HEK293 (cell line): ENCODE data around the gene WDR18.

ENCODE experiments used
- CTCF ChIA-PET: fragments of 350-600 bp; formaldehyde crosslinking; extraction: SDS; loops from one replicate; lab custom pipeline; 2021; ENCODE audit warnings: antibody characterized with exemption; lab: Yijun Ruan, JAX
- POLR2A ChIA-PET: fragments of 300-600 bp; formaldehyde crosslinking; extraction: SDS; loops from one replicate; lab custom pipeline; 2020; ENCODE audit warnings: antibody characterized with exemption, inconsistent platforms; lab: Yijun Ruan, JAX
- H3K27ac ChIP-seq: fragments of 200-500 bp; sonication (Bioruptor generic); 2 replicates; pipeline ENCODE4 v1.5.1; 2014; ENCODE audit warnings: low read depth, low read length, control low read depth, inconsistent platforms; ENCODE audit errors: extremely low read depth
- H3K36me3 ChIP-seq, 2 experiments: fragments of 200-500 bp in 1 of 2; sonication (Bioruptor generic) in 1 of 2; 1 replicate in 1 of 2; 2 replicates in 1 of 2; pipeline ENCODE4 v1.5.1; 2014 to 2017; ENCODE audit warnings: inconsistent platforms in 2 of 2, low read length in 2 of 2; ENCODE audit not compliant: control insufficient read depth in 2 of 2, insufficient read depth in 1 of 2
- H3K4me1 ChIP-seq: fragments of 200-500 bp; sonication (Bioruptor generic); 2 replicates; pipeline ENCODE4 v1.5.1; 2014; ENCODE audit warnings: mild to moderate bottlenecking, low read length, inconsistent platforms; ENCODE audit not compliant: control insufficient read depth, insufficient read depth
- H3K4me3 ChIP-seq: 2 replicates; pipeline ENCODE4 v1.5.1; 2011; ENCODE audit warnings: low read depth, mild to moderate bottlenecking, control low read depth, low read length, moderate library complexity
- H3K9me3 ChIP-seq: fragments of 200-500 bp; sonication (Bioruptor generic); 2 replicates; pipeline ENCODE4 v1.5.1; 2014; ENCODE audit warnings: low read depth, low read length, inconsistent platforms; ENCODE audit not compliant: control insufficient read depth, insufficient read depth
- GLIS1 ChIP-seq: fragments of 450-650 bp; formaldehyde crosslinking; IDR thresholded peaks from 2 replicates; pipeline ENCODE4 v1.5.1; 2016; ENCODE audit warnings: missing biosample characterization, missing genetic modification characterization
- KLF8 ChIP-seq: fragments of 450-650 bp; formaldehyde crosslinking; IDR thresholded peaks from 2 replicates; pipeline ENCODE4 v1.5.1; 2016; ENCODE audit warnings: missing biosample characterization, missing genetic modification characterization
- PATZ1 ChIP-seq: fragments of 450-650 bp; formaldehyde crosslinking; IDR thresholded peaks from 2 replicates; pipeline ENCODE4 v1.5.1; 2016; ENCODE audit warnings: missing biosample characterization, missing genetic modification characterization
- PRDM1 ChIP-seq: fragments of 450-650 bp; formaldehyde crosslinking; IDR thresholded peaks from 2 replicates; pipeline ENCODE4; 2016; ENCODE audit warnings: missing biosample characterization, missing genetic modification characterization
- SETDB1 ChIP-seq: IDR thresholded peaks from one replicate; pipeline ENCODE4 v1.6.1; 2017; ENCODE audit warnings: mild to moderate bottlenecking, low read length, moderate library complexity, mixed read lengths; ENCODE audit not compliant: insufficient read length
- ZBTB6 ChIP-seq: fragments of 450-650 bp; formaldehyde crosslinking; IDR thresholded peaks from 2 replicates; pipeline ENCODE4 v1.5.1; 2017; ENCODE audit warnings: missing biosample characterization, missing genetic modification characterization
- ZEB2 ChIP-seq: fragments of 450-650 bp; formaldehyde crosslinking; IDR thresholded peaks from 2 replicates; pipeline ENCODE4 v1.5.1; 2016; ENCODE audit warnings: missing biosample characterization, missing genetic modification characterization
- ZNF10 ChIP-seq: fragments of 450-650 bp; formaldehyde crosslinking; IDR thresholded peaks from 2 replicates; pipeline ENCODE4 v1.5.1; 2017; ENCODE audit warnings: missing biosample characterization, missing genetic modification characterization
- ZNF112 ChIP-seq: fragments of 450-650 bp; formaldehyde crosslinking; IDR thresholded peaks from 2 replicates; pipeline ENCODE4 v1.5.0; 2017; ENCODE audit warnings: missing biosample characterization, missing genetic modification characterization
- ZNF133 ChIP-seq: fragments of 450-650 bp; formaldehyde crosslinking; IDR thresholded peaks from 2 replicates; pipeline ENCODE4 v1.5.1; 2016; ENCODE audit warnings: missing biosample characterization, missing genetic modification characterization
- ZNF19 ChIP-seq: fragments of 450-650 bp; formaldehyde crosslinking; IDR thresholded peaks from 2 replicates; pipeline ENCODE4; 2016; ENCODE audit warnings: missing biosample characterization, missing genetic modification characterization, low read depth
- ZNF202 ChIP-seq: fragments of 450-650 bp; formaldehyde crosslinking; IDR thresholded peaks from 2 replicates; pipeline ENCODE4 v1.5.1; 2016; ENCODE audit warnings: missing biosample characterization, missing genetic modification characterization, borderline replicate concordance
- ZNF23 ChIP-seq: fragments of 450-650 bp; formaldehyde crosslinking; IDR thresholded peaks from 2 replicates; pipeline ENCODE4 v1.5.1; 2016; ENCODE audit warnings: missing biosample characterization, missing genetic modification characterization, borderline replicate concordance
- ZNF513 ChIP-seq: fragments of 450-650 bp; IDR thresholded peaks from 2 replicates; pipeline ENCODE4 v1.5.1; 2018; ENCODE audit warnings: missing biosample characterization, missing genetic modification characterization
- ZNF529 ChIP-seq: fragments of 450-650 bp; formaldehyde crosslinking; IDR thresholded peaks from 2 replicates; pipeline ENCODE4 v1.5.1; 2017; ENCODE audit warnings: missing genetic modification characterization, missing biosample characterization; ENCODE audit not compliant: insufficient replicate concordance
- ZNF560 ChIP-seq: fragments of 450-650 bp; formaldehyde crosslinking; IDR thresholded peaks from 2 replicates; pipeline ENCODE4 v1.5.1; 2017; ENCODE audit warnings: missing biosample characterization, missing genetic modification characterization, borderline replicate concordance
- ZNF596 ChIP-seq: fragments of 450-650 bp; IDR thresholded peaks from 2 replicates; pipeline ENCODE4 v1.5.0; 2018; ENCODE audit warnings: missing biosample characterization, mild to moderate bottlenecking, missing genetic modification characterization, moderate library complexity
- ZNF645 ChIP-seq: fragments of 450-650 bp; formaldehyde crosslinking; IDR thresholded peaks from 2 replicates; pipeline ENCODE4; 2016; ENCODE audit warnings: missing biosample characterization, missing genetic modification characterization
- ZNF777 ChIP-seq: fragments of 450-650 bp; formaldehyde crosslinking; IDR thresholded peaks from 2 replicates; pipeline ENCODE4 v1.5.1; 2017; ENCODE audit warnings: missing biosample characterization, missing genetic modification characterization, borderline replicate concordance
- ZNF792 ChIP-seq: fragments of 450-650 bp; formaldehyde crosslinking; IDR thresholded peaks from 2 replicates; pipeline ENCODE4 v1.5.1; 2016; ENCODE audit warnings: missing biosample characterization, missing genetic modification characterization
- ZSCAN18 ChIP-seq: fragments of 450-650 bp; formaldehyde crosslinking; IDR thresholded peaks from 2 replicates; pipeline ENCODE4 v1.5.1; 2016; ENCODE audit warnings: missing biosample characterization, missing genetic modification characterization
- ZSCAN5A ChIP-seq: fragments of 450-650 bp; formaldehyde crosslinking; IDR thresholded peaks from 2 replicates; pipeline ENCODE4 v1.5.1; 2016; ENCODE audit warnings: missing biosample characterization, missing genetic modification characterization
- TF ChIP-seq, protein P1 (sequence below): fragments of 450-650 bp; formaldehyde crosslinking; IDR thresholded peaks from 2 replicates; pipeline ENCODE4 v1.5.1; 2017; ENCODE audit warnings: missing biosample characterization, missing genetic modification characterization

WDR18 gene

DNA sequence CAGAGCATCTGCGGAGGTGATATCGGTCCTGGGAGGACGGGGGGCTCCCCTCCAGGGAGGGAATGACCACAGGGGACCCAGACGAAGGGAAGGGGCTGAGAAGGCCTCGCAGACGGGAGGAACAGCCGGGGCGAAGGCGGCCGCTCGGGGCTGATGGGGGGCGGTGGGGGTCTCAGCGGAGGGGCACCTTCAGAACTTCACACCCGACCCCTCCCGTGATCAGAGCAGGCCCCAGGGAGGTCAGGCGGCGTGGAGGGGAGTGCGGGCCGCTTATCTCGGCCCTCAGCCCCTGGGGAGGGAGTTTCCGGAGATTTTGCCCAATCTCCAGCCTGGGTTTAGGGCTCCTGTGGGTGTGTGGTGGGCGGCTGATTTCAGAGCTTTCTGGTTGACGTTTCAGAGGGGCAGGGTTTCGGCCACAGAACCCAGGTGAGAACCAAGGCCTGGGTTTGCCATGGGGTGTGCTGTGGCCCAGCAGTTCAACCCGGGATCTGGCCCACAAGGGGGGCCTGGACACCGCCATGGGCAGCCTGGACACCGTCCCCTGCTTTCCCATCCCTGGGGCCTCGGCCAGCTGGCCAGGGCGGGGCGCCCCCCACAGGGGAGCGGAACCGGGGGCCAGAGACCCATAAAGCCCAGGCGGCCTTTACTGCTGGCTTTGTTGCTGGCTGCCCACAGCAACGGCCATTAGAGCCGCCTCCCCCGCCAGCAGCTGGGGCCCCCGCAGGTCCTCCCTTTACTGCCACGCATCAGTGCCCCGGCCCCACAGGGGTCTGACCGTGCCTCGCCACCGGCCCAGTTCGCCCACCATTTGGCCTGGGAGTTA lies 29.3 kb upstream of the WDR18 start:
- H3K4me1 ChIP-seq, result no peaks in the 10 kb centered on the region
- H3K4me3 ChIP-seq, result no peak overlapping the region
- POLR2A ChIA-PET, result interaction anchor here (0.6 kb wide), 1 partner anchor 193 kb away, joined by 3 read pairs; no protein-coding TSS in a partner anchor
- CTCF ChIA-PET, result interaction anchor here (1.0 kb wide), 1 partner anchor 16 kb away, joined by 5 read pairs; no protein-coding TSS in a partner anchor
- no peak overlapping the region for H3K27ac ChIP-seq
- no peaks in the 10 kb centered on the region for H3K9me3 ChIP-seq
- peaks cover 0 to 2% of the 10 kb centered on the region in 2 experiments; a peak in 1 of 3 replicates for H3K36me3 ChIP-seq
- TF ChIP-seq ZNF529 (no peak), ZNF23 (tag by site-specific recombination) (no peak), ZEB2 (tag by site-specific recombination) (no peak), PATZ1 (tag by site-specific recombination) (peak; percentile 19; the same call in 1 of the 2 replicates), SETDB1 (no peak), ZNF560 (tag by site-specific recombination) (no peak), ZNF596 (tag by site-specific recombination) (no peak), ZNF133 (tag by site-specific recombination) (no peak), ZSCAN5A (tag by site-specific recombination) (no peak), PRDM1 (tag by site-specific recombination) (no peak), ZBTB6 (no peak), ZNF513 (no peak), ZNF112 (tag by site-specific recombination) (no peak), ZNF792 (tag by site-specific recombination) (no peak), ZNF202 (tag by site-specific recombination) (no peak), GLIS1 (tag by site-specific recombination) (0 out of 2 replicates have a peak, but pooled peaks have one; percentile 16), ZSCAN18 (no peak), ZNF645 (tag by site-specific recombination) (no peak), KLF8 (tag by site-specific recombination) (peak; percentile 44; the same call in 1 of the 2 replicates), ZNF10 (tag by site-specific recombination) (no peak), ZNF777 (tag by site-specific recombination) (no peak), ZNF19 (tag by site-specific recombination) (no peak)
- TF ChIP-seq, protein P1, sequence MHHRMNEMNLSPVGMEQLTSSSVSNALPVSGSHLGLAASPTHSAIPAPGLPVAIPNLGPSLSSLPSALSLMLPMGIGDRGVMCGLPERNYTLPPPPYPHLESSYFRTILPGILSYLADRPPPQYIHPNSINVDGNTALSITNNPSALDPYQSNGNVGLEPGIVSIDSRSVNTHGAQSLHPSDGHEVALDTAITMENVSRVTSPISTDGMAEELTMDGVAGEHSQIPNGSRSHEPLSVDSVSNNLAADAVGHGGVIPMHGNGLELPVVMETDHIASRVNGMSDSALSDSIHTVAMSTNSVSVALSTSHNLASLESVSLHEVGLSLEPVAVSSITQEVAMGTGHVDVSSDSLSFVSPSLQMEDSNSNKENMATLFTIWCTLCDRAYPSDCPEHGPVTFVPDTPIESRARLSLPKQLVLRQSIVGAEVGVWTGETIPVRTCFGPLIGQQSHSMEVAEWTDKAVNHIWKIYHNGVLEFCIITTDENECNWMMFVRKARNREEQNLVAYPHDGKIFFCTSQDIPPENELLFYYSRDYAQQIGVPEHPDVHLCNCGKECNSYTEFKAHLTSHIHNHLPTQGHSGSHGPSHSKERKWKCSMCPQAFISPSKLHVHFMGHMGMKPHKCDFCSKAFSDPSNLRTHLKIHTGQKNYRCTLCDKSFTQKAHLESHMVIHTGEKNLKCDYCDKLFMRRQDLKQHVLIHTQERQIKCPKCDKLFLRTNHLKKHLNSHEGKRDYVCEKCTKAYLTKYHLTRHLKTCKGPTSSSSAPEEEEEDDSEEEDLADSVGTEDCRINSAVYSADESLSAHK (tag by site-specific recombination), result peak; percentile 100
